ENCODE results near the gene JSRP1. TPM values are rescaled to one million over a fixed set of nuclear protein-coding genes. Genes with fewer than 3 reads are reported as not detected.
A peak's percentile ranks its signal among the peaks of the same experiment; 100 is the strongest.

JSRP1 gene
- total RNA-seq, 1 experiment from 2014 or later, result not detected

DNA sequence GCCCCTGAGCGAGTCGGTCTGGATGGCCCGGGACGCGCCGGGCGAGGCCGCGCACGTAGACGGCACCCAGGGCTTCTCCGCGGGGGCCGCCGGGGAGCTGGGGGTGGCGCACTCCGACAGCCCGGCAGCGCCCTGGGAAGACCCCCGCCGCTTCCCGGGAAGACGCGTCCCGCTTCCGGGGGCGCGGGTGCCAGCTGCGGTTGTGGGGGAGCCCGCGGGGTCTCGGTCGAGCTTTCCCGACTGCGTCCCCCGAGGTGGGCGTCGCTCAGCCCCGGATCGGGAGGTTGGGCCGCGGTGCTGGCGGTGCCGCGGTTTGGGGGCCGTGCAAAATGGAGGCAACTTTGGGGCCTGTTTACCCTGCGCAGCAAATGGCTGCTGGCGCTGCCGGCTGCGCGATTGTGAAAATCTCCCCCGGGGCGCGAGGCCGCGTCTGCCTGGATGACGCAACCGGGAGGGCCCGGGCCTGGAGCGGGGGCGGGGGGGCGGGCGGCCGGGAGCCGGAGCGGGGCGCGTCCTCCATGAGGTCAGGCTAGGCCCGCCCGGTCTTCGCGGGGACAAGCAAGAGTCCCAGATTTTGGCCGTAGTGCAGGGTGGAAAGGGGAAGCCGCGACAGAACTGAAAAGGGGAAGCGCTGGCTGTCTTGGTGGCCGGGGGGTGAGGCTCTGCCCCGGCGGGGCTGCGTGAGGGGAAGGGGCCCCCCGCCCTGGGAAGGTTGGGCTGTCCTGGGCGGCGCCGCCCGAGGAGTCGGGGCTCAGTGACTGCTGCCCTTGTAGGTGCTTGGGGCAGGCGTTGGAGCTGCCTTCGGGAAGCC is 14.4 kb upstream of the JSRP1 start:
- no peak for DNase-seq (ENCODE audit: low read depth)

DNA sequence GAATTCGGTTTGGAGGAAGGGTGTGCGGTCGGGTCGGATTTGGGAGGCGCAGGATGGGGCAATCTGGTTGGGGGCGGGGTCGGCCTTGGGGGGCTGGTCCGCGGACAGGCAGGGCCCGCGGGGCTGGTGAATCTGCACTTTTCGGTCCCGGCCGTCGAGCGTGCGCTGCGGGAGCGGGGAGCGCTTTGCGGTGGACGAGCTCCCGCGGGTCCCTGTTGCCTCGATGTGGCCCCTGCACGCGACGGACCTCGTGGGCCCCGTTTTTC is 13.9 kb upstream of the JSRP1 start:
- no peak for DNase-seq (ENCODE audit: low read depth)
- in situ Hi-C loops (cut with HindIII; ENCODE audit: low pct_unique_long_range_greater_than_20kb, low sequenced_read_pairs), result no loop called here

More for the DNA sequence above, 14.4 kb upstream of the JSRP1 start:
- in situ Hi-C loops (cut with HindIII; ENCODE audit: low pct_unique_long_range_greater_than_20kb, low sequenced_read_pairs), result no loop called here

DNA sequence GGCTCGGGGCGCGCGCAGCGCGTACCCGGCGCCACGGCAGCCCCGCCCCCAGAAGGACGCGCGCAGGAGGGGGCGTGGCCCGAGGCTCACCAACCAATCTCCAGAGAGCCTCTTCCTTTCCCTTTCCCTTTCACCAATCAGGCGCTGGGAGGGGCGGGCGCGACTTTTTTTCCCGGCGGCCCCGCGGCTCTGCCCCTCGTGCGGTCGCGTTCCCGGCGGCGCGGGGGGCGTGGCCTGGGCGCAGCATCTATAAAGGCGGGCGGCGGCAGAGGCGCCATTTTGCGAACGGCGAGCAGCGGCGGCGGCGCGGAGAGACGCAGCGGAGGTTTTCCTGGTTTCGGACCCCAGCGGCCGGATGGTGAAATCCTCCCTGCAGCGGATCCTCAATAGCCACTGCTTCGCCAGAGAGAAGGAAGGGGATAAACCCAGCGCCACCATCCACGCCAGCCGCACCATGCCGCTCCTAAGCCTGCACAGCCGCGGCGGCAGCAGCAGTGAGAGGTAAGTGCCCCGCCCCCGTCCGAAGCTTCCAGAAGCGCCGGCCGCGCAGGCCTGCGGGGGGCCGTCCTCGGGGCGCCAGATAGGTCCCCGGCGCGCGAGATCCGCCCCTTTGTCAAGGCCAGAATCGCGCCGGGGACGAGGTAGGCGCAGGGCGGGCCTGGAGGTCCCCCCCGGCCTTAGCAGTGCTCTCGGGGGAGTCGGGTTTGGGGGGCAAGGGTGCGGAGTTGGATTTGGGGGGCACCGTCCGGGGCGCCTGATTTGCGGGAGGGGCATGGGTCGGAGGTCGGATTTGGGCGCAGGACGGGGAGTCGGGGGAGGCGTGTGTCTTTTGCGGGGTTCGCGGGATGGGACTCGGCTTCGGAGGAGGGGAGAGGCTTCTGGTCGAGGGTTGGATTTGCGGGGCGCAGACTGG is 13.3 kb upstream of the JSRP1 start:
- in situ Hi-C loops (cut with HindIII; ENCODE audit: low pct_unique_long_range_greater_than_20kb, low sequenced_read_pairs), result no loop called here
- DNase-seq (ENCODE audit: low read depth), result peak; percentile 93

DNA sequence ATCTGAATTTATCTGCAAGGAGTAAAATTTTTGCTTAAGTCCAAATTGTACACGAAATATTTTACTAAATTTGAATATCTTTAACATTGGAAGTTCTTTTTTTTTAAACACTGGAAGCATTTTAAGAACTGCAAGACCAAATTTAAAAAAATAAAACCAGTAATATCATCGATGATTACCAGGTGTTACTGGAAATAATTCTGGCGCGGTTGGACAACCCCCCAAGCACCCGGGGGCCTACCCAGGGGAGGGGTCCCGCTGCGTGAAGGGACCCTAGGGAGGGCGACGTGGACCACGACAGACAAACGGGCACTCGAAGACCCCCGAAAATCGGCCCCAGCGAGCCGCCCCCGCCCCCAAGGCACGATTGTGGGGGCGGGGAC is 12.6 kb upstream of the JSRP1 start:
- in situ Hi-C loops (cut with HindIII; ENCODE audit: low pct_unique_long_range_greater_than_20kb, low sequenced_read_pairs), result no loop called here
- DNase-seq (ENCODE audit: low read depth), result no peak

DNA sequence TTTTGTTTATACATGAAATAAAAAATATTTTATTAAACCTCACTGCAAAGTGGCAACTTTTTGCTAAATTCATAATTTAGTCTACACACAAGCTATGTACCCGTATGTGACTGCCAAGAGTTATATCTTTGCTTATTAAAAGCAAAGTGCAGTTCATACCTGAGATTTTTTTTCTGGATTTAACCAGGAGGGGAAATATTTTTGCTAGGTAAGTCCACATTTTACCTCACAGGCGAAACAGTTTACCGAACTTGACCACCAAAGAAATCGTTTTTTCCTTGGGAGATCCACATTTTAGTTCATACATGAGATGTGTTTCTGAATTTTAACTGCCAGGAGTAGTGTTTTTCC is 12.2 kb upstream of the JSRP1 start:
- in situ Hi-C loops (cut with HindIII; ENCODE audit: low pct_unique_long_range_greater_than_20kb, low sequenced_read_pairs), result no loop called here
- DNase-seq (ENCODE audit: low read depth), result no peak

DNA sequence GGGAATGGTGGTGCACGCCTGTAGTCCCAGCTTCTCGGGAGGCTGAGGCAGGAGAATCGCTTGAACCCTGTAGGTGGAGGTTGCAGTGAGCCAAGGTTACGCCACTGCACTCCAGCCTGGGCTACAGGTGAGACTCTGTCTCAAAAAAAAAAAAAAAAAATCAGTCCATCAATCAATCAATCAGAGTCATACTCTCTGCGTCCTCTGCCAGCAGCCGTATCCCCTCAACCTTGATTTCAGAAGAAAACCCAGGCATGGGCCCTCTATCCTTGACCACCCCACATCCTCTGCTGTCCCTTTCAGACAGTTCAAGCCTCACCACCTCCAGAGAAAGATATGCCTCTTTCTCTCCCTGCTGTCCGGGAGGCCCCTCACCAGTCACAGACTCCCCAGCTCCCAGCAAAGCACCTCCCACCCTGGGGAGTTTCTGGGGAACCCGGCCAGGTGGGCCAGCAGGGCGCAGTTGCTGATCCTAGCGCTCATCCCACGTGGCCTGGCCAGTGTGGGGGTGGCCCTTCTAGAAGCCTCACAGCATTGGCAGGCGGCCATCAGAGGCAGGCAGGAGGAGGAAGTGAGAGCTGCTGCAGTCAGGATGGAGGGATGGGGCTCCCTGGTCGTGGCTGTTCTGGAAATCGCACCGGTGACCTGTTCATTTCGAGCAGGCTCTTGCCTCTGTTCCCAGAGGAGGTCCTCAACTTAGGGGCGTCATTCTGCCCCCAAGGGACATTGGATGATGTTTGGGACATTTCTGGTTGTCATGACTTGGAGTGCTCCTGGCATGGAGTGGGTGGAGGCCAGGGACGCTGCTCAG is 10.2 kb upstream of the JSRP1 start:
- DNase-seq (ENCODE audit: low read depth), result no peak
- in situ Hi-C loops (cut with HindIII; ENCODE audit: low pct_unique_long_range_greater_than_20kb, low sequenced_read_pairs), result no loop called here

DNA sequence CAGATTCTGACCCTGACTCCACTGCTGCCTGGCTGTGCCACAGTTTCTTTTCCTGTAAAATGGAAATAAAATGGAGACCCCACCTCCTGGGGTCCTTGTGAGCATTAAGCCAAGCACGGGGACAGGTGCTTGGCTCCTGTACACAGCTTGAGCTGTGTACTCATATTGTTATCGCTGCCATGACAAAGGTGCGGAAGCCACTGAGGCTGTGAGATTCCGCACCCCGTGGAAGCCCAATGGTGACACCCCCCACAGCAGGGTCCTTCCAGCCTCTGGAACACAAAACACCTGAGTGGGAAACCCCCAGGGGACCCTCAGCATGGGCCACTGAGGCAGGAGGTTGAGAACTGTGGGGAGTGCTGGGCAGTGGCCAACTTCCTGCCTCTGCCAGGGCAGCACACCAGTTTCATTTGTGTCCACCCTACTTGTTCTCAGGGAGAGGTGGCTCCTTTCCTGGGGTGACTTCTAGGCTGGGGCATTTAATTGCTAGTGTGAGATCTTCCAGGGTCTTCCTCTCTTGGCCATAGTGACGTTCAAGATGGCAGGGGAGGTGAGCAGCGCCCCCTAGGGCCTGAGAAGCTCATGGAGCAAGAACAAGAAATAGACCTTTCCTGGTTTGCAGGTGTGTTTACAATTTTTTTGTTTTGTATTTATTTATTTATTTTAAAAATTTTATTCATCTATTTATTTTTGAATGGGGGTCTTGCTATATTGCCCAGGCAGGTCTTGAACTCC is 5.4 kb upstream of the JSRP1 start:
- in situ Hi-C loops (cut with HindIII; ENCODE audit: low pct_unique_long_range_greater_than_20kb, low sequenced_read_pairs), result no loop called here
- no peak for DNase-seq (ENCODE audit: low read depth)

DNA sequence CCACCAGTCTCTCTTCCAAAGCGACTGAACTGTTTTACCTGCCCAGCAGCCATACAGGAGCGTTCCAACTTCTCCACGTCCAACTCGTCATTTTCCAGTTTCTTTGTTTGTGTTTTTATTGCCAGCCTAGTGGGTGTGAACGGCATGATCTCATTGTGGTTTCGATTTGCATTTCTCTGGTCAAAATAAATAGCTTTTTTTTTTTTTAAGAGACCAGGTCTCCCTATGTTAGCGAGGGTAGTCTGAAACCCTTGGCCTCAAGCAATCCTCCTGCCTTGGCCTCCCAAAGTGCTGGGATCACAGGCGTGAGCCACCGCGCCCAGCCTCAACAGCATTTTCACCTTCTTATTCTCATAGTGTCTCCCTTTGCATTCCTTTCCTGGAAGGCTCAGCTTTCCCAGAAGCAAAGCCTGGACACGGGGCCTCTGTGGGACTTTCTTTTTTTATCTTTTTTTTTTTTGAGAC is 4.2 kb upstream of the JSRP1 start:
- DNase-seq (ENCODE audit: low read depth), result peak; percentile 39
- in situ Hi-C loops (cut with HindIII; ENCODE audit: low pct_unique_long_range_greater_than_20kb, low sequenced_read_pairs), result no loop called here

DNA sequence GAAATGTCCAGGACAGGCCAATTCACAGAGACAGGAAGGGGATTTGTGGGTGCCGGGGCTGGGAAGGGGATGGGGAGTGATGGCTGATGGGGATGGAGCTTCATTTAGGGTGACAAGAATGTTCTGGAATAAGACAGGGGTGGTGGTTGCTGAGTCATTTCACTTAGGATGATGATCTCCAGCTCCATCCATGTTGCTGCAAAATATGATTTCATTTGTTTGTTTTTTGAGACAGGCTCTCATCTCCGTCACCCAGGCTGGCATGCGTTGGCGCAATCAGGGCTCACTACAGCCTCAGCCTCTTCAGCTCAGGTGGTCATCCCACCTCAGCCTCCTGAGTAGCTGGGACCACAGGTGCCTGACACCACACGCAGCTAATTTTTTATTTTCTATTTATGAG is 3.1 kb upstream of the JSRP1 start:
- in situ Hi-C loops (cut with HindIII; ENCODE audit: low pct_unique_long_range_greater_than_20kb, low sequenced_read_pairs), result no loop called here
- DNase-seq (ENCODE audit: low read depth), result no peak

DNA sequence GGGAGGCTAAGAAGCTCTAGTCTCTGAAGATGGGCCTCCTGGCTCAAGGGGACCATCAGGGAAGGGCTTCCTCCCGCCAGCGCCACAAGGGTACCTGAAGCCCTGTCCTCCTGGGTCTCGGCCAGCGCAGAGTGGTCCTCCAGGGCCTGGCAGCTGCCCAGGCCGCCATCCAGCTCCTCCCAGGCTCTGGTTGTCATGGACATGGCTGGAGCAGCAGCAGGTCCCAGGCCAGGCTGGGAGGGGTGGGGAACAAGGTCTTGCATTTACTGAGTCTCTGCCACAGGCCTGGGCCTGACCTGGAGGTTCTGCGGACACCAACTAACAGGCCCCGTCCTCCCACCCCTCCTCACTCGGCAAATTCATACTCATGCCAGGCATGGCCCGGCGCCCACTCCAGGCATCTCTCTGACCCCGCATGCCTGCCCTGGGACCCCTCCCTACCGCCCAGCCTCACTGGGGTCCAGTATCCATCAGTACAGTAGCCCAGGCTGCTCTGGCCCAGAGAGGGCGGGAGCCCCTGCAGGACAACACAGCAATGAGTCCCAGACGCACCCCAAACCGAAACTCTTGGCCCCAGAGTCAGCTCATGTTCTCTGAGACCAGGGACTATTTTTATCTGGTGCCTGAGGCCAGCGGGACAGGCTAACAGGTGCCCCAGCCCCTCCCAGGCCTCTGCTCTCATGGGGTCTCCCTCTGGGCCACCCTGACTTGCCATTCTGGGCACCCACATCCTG is 938 bp downstream of the JSRP1 start:
- in situ Hi-C loops (cut with HindIII; ENCODE audit: low pct_unique_long_range_greater_than_20kb, low sequenced_read_pairs), result no loop called here
- no peak for DNase-seq (ENCODE audit: low read depth)

DNA sequence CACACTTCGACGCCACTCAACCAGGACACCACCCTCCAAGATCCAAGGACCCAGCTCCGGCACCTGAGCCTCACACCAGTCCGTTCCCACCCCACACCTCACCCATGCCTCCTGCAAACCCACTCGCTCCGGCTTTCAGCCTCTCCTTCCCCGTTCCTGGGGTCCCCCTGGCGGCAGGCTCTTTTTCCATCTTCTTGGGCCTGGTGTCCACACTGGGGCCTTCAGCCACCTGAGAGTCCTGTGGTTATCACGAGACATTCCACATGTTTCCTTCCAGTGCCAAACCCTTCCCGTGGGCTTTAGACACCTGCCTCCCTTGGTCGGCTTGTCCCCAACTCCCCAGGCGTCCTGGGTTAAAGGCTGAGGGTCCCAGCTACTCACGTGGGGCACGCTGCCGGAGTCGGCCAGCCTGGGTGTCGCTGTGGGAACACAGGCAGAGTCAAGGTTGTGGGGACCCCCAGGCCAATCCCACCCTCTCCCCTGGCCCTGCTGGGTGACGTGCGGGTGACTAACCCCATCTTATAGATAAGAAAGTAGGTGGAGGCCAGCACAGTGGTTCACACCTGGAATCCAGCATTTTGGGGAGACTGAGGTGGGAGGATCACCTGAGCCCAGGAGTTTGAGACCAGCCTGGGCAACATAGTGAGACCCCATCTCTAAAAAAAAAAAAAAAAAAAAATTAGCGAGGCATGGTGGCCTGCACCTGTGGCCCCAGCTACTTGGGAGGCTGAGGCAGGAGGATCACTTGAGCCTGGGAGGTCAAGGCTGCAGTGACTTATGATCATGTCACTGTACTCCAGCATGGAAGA is 1.9 kb downstream of the JSRP1 start:
- in situ Hi-C loops (cut with HindIII; ENCODE audit: low pct_unique_long_range_greater_than_20kb, low sequenced_read_pairs), result no loop called here
- no peak for DNase-seq (ENCODE audit: low read depth)

DNA sequence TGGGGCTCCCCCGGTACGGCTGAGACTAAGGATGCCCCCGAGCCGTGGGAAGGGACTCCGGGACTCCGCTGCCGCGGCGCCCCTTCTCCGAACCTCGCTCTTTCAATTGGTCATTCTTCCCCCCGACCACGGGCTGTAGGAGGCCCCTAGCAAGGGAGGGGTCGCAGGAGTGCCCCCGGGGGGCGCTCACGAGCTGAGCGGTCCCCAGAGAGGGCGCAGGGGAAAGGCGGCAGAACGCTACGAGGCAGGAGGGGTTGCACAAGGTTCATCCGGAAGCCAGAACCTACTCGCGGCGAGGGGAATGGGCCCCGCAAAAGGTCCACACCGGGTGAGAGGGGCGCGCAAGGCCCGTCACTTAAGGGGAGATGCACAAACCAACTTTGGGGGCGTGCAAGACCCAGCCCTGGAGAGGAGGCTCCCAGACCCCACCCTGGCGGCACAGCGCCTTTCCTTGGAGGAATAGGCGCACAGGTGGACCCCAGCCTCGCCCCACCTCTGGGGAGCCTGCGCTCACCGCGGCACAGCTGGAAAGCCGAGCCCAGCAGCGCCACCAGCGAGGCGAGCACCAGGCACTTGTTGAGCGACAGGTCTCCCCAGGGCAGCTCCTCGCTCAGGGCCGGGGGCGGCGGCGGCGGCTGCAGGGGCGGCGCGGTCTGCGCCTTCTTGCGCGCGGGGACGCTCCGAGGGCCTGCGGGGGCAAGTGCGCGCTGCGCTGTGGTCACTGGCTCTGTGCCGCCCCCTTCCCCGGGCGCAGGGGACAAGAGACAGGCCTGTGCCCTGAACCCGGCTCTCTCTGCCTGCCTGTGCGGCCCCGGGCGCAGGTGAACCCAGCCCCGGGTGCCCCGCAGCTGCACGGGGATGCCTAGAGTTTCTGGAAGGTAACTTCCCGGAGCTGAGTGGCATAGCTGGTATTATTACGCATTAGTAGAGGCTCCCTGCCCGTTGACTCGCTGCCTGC is 2.8 kb downstream of the JSRP1 start:
- no peak for DNase-seq (ENCODE audit: low read depth)
- in situ Hi-C loops (cut with HindIII; ENCODE audit: low pct_unique_long_range_greater_than_20kb, low sequenced_read_pairs), result no loop called here

DNA sequence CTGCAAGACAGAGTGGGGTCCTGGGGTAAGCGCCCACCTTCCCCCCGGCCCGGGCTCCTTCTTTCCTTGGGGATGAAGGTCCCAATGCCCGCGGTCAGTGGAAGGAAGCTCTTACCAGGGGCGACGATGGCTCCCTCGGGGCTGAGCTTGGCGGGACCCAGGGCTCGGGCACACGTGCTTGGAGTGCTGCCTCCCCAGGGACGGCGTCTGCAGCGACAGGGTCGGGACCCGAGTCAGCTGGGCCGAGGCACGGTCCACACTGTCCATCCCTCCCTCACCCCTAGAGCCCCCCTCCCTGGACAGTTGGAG is 3.5 kb downstream of the JSRP1 start:
- DNase-seq (ENCODE audit: low read depth), result no peak
- in situ Hi-C loops (cut with HindIII; ENCODE audit: low pct_unique_long_range_greater_than_20kb, low sequenced_read_pairs), result no loop called here

DNA sequence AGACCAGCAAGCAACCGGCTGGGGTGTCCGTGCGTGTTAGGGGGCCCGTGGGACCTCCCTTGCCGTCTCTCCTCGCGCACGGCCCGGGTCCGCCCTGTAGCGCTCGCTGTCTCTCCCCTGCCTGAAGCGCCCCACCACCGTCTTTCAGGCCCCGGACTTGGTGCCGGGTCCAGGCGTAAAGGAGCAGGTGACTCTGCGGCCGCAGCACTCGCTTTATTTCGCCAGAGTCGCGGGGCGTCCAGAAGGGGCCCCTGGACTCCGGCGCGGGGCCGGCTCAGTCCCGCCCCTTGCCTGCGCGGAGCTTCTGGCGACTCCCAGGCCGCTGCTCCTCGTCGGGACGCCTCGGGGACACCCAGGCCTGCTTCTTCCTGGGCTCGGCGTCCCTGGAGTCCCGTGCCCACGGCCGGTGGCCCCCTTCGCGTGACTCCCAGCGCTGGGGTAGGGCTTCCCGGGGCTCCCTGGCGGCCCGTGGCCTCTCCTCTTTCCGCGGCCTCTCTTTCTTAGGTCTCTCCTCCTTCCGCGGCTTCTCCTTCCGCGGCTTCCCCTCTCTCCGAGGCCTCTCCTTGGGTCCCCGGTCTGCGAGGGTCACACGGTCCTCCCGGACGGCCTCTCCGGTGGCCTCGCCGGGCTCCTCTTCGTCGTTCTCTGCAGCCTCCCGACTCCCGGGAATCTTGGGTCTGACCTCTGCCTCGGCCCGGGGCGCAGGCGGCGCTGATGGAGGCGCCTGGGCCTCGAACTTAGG is 4.0 kb downstream of the JSRP1 start:
- DNase-seq (ENCODE audit: low read depth), result no peak
- in situ Hi-C loops (cut with HindIII; ENCODE audit: low pct_unique_long_range_greater_than_20kb, low sequenced_read_pairs), result no loop called here
